ENCODE results near the gene IFT80. TPM values are rescaled to one million over a fixed set of nuclear protein-coding genes. Genes with fewer than 3 reads are reported as not detected.

Gene IFT80
- total RNA-seq, 2 experiments from 2014 or later = 9.2 to 10.4 TPM

GRCh38 chr3:160218136-160218535 is 180.9 kb downstream of the IFT80 start:
- ChIA-PET CTCF (interaction anchor here (1.3 to 1.7 kb wide), 3 partner anchors 11 to 55 kb away, joined by 3 to 5 read pairs (median 4); no protein-coding TSS in a partner anchor), POLR2A (no interaction called here)
- Mint-ChIP-seq H3K27me3 (peaks cover 34% of the 10 kb centered on the region), H3K4me1 (ENCODE audit: low read depth) (no peaks in the 10 kb centered on the region), H3K27ac (no peak overlapping the region), H3K4me3 (no peak overlapping the region), H3K36me3 (ENCODE audit: low read depth) (no peaks in the 10 kb centered on the region), H3K9me3 (no peaks in the 10 kb centered on the region)
- TF ChIP-seq, protein P1, sequence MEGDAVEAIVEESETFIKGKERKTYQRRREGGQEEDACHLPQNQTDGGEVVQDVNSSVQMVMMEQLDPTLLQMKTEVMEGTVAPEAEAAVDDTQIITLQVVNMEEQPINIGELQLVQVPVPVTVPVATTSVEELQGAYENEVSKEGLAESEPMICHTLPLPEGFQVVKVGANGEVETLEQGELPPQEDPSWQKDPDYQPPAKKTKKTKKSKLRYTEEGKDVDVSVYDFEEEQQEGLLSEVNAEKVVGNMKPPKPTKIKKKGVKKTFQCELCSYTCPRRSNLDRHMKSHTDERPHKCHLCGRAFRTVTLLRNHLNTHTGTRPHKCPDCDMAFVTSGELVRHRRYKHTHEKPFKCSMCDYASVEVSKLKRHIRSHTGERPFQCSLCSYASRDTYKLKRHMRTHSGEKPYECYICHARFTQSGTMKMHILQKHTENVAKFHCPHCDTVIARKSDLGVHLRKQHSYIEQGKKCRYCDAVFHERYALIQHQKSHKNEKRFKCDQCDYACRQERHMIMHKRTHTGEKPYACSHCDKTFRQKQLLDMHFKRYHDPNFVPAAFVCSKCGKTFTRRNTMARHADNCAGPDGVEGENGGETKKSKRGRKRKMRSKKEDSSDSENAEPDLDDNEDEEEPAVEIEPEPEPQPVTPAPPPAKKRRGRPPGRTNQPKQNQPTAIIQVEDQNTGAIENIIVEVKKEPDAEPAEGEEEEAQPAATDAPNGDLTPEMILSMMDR (IDR thresholded peaks at IDR 0.05) = no peak
- DNase-seq = no peak
- ATAC-seq = no peak
- intact Hi-C loops (cut with micrococcal nuclease) = no loop called here

DNA sequence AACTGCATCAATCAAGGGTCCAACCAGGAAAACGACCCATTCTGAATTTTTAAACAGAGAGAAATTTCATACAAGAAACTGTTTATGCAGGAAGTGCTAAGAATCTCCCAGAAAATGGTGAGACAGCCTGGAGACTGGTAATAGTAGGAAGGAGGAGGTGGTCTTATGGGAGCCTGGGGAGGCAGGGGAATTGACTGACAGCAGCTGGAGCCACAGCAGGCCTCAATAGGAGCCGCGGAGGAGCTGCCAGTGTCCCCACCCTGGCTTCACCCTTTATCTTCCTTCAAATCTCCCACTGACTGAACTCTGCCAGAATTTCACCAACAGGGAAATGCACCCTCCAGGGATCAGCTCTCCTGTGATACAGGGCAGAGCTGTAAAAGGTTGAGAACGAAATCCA is 181.3 kb downstream of the IFT80 start:
- ATAC-seq (no peak), DNase-seq (no peak)
- no peak overlapping the region for H3K27ac Mint-ChIP-seq
- H3K9me3 Mint-ChIP-seq = no peaks in the 10 kb centered on the region
- no peak overlapping the region for H3K4me3 Mint-ChIP-seq
- H3K36me3 Mint-ChIP-seq (ENCODE audit: low read depth) = no peaks in the 10 kb centered on the region
- ChIA-PET POLR2A (no interaction called here), CTCF (interaction anchor here (1.5 to 1.7 kb wide), 2 partner anchors 45 to 55 kb away, joined by 3 to 5 read pairs; no protein-coding TSS in a partner anchor)
- TF ChIP-seq, protein P1 (IDR thresholded peaks at IDR 0.05) = no peak
- H3K27me3 Mint-ChIP-seq = peaks cover 31% of the 10 kb centered on the region
- intact Hi-C loops (cut with micrococcal nuclease) = no loop called here
- H3K4me1 Mint-ChIP-seq (ENCODE audit: low read depth) = no peaks in the 10 kb centered on the region

DNA sequence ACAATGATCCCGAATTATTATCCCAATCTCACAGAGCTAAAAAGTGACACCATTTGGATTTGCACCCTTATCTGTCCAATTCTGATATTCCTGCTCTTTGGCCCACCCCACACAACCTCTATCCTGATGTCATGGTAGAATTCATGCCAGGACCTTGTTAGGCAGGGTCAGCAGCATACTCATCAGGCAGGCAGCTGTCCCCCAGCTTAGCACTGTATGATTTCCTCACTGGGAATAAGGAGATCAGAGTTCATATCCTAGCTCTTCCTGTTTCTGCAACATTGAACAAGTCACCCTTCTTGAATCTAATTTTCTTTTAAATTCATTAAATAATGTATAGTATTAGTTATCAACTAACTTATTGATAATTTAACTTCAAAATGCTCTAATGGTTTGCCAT is 185.8 kb downstream of the IFT80 start:
- intact Hi-C loops (cut with micrococcal nuclease) = no loop called here
- Mint-ChIP-seq H3K27ac (no peak overlapping the region), H3K4me3 (no peak overlapping the region), H3K4me1 (ENCODE audit: low read depth) (no peaks in the 10 kb centered on the region), H3K9me3 (no peaks in the 10 kb centered on the region), H3K27me3 (peaks cover 9% of the 10 kb centered on the region), H3K36me3 (ENCODE audit: low read depth) (no peaks in the 10 kb centered on the region)
- DNase-seq = no peak
- no peak for ATAC-seq
- POLR2A ChIA-PET = no interaction called here
- CTCF ChIA-PET = no interaction called here
- TF ChIP-seq, protein P1 (IDR thresholded peaks at IDR 0.05) = no peak

DNA sequence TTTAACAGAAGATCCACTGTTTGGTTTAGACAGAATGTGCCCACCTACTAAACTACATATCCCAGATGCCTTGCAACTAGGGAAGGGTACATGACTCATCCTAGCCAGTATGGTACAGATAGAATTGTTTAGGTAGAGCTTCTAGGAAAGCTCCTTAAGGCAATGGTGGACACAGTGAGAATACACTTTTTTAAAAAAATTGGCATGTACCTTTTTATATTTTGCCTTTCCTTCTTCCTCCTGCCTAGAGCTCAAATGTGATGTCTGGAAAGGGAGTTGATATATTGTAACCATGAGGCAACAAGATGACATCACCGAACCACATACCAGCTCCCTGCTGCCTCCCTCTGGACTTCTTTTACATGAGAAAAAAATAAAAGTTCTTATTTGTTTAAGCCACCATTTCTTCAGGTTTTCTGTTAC is 188.2 kb downstream of the IFT80 start:
- TF ChIP-seq, protein P1 (IDR thresholded peaks at IDR 0.05) = no peak
- no peaks in the 10 kb centered on the region for H3K36me3 Mint-ChIP-seq (ENCODE audit: low read depth)
- peaks cover 11% of the 10 kb centered on the region for H3K27me3 Mint-ChIP-seq
- H3K4me1 Mint-ChIP-seq (ENCODE audit: low read depth) = no peaks in the 10 kb centered on the region
- ChIA-PET CTCF (interaction anchor here (1.0 to 1.2 kb wide), 2 partner anchors 10 to 204 kb away, joined by 3 read pairs; no protein-coding TSS in a partner anchor), POLR2A (no interaction called here)
- intact Hi-C loops (cut with micrococcal nuclease) = no loop called here
- DNase-seq (peak; percentile 22), ATAC-seq (peak; percentile 74)
- H3K27ac Mint-ChIP-seq = no peak overlapping the region
- H3K4me3 Mint-ChIP-seq = no peak overlapping the region
- H3K9me3 Mint-ChIP-seq = no peaks in the 10 kb centered on the region

DNA sequence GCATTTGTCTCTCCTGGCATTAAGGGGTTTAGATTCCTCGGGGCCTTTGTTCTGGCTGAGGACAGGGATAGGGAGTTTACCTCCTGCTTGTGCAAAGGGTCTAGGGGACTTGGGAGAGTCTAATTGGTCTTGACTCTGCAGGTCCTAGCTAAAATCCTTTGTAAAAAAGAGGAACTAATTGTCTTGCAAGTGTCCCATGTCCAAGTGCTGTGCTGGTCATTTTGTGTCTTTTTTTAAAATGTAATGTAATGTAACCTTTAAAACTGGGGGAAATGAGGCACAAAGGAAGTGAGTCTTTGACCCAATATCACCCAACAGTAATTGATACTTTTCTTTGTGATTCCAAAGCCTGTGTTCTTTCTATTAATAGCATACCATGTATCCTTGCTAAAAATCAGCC is 188.7 kb downstream of the IFT80 start:
- Mint-ChIP-seq H3K9me3 (no peaks in the 10 kb centered on the region), H3K27me3 (peaks cover 11% of the 10 kb centered on the region), H3K4me3 (no peak overlapping the region), H3K27ac (no peak overlapping the region), H3K36me3 (ENCODE audit: low read depth) (no peaks in the 10 kb centered on the region), H3K4me1 (ENCODE audit: low read depth) (no peaks in the 10 kb centered on the region)
- no peak for DNase-seq
- TF ChIP-seq, protein P1 (IDR thresholded peaks at IDR 0.05) = no peak
- intact Hi-C loops (cut with micrococcal nuclease) = no loop called here
- ChIA-PET CTCF (interaction anchor here (1.0 kb wide), 1 partner anchor 10 kb away, joined by 3 read pairs; no protein-coding TSS in a partner anchor), POLR2A (no interaction called here)
- ATAC-seq = no peak

Small RNA genes lying within 50 kb of the gene (microRNA-seq; reads per million reads assigned to microRNA genes)
- gene MIR15B (ENCODE audit: borderline microRNAs expressed, borderline replicate concordance) = 871 reads per million, percentile 87 among the genes with 10 or more reads in this experiment
- 216 reads per million, percentile 74 among the genes with 10 or more reads in this experiment for gene MIR16-2 (ENCODE audit: borderline microRNAs expressed, borderline replicate concordance)

Other genes with a start within 250 kb of the IFT80 start
- under 1 TPM; 0.09 to 0.13 TPM for gene C3orf80, start 173.8 kb downstream of the IFT80 start, total RNA-seq
- gene SMC4, start 425 bp upstream of the IFT80 start, total RNA-seq = 100 to 1,000 TPM; 149 to 154 TPM
- 10 to 100 TPM; 27.0 to 27.8 TPM for gene TRIM59, start 50.6 kb upstream of the IFT80 start, total RNA-seq
- gene KPNA4, start 166.3 kb upstream of the IFT80 start, total RNA-seq = 10 to 100 TPM; 50.6 to 51.0 TPM

Data from activated CD8-positive, alpha-beta T cell treated with anti-CD3 and anti-CD28 coated beads for 36 hours (primary cell).